A549 treated with Mapracorat at 1 μM for 4 hours (cell line): Measurements from ENCODE around the gene FAM221B. TPM values are rescaled to one million over a fixed set of nuclear protein-coding genes. Genes with fewer than 3 reads are reported as not detected.

Source experiments
- total RNA-seq: library from RNA; stranded (reverse); fragments of 200-300 nt; extraction: Qiagen RNA extraction; gene quantifications from 5 replicates; pipeline ENCODE4 v1.2.3, GENCODE V29; 2022

The FAM221B gene, protein sequence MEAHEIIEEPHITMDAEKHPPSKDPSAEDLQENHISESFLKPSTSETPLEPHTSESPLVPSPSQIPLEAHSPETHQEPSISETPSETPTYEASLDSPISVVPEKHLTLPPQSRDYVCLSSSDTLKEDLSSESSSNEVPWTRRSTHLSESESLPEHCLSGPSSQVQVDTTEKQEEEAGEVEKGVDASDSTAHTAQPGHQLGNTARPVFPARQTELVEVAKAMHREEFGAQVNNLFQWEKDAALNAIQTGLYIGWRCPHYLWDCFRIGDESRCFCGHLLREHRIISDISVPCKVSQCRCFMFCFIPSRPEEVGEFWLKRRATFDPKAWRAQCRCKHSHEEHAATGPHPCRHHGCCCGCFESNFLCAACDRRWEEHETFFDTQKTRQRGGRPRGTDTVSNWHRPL
- not detected in 5 replicates for total RNA-seq

DNA sequence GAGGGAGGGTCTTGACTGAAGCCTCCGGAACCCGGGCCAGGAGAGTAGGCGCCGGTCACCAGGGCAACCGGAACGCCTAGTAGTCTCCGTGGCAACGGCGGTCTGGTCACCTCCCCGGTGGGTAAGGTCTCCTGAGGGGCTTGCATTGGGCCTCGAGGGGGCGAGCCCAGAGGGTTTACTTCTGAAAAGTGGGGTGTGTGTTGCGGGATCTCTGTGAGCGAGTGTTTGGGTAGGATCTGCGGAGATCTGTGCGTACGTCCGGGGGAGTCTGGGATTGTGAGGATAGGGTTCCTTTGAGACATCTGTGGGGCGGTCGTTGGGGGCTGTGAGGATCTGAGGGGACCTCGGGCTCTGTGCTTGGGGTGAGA, at the start of gene FAM221B:
Gene FAM221B (minus strand): TSS at position 17 of the 368 bp plus-strand sequence. CDS start 2,571 bp downstream, outside the sequence.

DNA sequence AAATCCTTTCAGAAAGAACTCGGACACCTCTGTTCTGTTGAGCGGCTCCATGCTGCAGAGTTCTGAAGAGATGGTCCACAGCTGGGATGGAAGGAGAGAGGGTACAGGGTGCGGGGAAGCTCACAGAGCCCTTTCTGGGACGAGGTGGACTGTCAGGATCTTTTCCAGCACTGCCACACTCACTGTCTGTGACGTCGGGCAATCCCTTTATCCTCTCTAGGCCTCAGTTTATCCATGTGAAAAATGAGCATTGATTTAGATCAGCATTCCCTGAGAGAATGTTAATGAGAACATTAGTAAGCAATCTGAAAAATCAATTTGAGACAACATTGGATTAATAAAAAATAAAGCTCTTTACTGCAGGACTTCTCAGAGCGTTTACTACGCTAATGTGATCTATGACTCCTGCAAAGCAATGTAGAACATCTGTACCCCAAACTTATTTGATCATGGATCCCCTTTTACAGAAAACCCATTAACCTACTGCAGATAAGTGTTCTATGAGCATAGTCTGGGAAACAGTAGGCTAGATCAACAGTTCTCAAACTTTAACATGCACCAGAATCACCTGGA, 41.9 kb upstream of the FAM221B start, which contains the start of gene OR13J1:
Gene OR13J1 (minus strand): TSS at position 51 of the 573 bp plus-strand sequence. CDS start 0 bp downstream, at position 51.

DNA sequence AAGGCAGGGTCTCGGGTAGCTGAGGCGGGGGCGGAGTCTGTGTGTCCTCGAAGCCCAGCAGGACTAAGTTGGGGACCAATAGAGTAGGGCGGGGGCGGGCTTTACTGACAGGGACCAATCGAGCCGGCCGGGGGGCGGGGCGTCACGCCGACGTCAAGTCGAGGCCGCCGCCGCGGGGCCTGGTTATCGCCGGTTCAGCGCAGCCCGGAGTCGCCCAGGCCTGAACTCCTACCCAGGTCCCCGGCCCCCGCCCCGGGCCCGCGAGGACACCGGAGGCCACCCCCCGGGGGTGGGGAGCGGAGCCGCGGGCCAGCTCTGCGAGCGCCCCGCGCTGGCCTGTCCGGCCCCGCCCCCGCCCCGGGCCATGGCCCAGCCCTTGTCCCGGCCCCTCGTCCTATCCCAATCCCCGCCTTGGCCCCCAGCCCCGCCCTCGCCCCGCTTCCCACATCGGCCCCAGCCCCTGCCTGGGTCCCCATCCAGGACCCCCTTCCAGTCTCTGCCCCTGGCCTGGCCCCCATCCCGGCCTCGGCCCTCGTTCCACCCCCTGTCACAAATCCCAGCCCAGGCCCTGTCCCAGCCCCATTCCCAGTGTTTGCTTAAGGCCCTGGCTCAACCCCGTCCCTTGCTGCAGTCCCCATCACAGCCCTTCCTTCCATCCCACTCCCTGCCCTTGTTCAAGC, 692 bp upstream of the FAM221B start, which contains the start of gene TMEM8B:
Gene TMEM8B (plus strand): TSS at position 145 of the 680 bp plus-strand sequence. CDS start 220 bp downstream, at position 365.

DNA sequence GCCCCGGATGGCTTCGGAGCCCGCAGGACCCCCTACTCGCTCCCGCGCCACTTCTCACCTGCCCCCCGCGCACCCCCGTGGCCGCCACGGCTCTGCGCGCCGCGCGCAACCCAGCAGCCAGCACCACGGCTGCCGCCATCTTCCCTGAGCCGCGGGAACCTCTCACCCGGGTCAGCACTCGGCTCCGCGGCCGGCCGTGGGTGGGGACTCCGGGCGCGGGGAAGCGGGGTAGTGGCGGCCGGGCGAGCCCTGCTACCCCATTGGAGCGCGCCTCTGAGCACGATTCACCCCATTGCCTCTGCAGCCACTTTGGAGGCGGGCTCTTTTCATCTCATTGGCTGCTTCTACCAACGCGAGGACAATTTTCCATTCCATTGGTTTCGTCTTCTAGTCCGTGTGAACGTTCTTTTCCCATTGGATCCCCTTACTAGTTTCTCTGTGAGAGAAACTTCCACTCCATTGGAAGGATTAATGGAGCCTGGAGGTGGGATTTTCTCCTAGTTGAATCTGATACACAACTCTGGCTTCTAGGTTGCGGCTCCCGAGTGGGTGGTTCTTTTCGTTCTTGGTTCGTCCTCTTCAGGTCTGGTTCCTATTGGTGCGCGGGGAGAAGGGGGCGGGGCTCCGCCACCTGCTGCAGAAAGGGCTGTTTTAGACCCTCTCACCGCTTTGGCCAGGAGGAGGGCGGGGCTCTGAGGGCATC, 13.5 kb downstream of the FAM221B start, which contains the start of gene HINT2:
Gene HINT2 (minus strand): TSS at position 202 of the 703 bp plus-strand sequence. CDS start 63 bp downstream, at position 139.

DNA sequence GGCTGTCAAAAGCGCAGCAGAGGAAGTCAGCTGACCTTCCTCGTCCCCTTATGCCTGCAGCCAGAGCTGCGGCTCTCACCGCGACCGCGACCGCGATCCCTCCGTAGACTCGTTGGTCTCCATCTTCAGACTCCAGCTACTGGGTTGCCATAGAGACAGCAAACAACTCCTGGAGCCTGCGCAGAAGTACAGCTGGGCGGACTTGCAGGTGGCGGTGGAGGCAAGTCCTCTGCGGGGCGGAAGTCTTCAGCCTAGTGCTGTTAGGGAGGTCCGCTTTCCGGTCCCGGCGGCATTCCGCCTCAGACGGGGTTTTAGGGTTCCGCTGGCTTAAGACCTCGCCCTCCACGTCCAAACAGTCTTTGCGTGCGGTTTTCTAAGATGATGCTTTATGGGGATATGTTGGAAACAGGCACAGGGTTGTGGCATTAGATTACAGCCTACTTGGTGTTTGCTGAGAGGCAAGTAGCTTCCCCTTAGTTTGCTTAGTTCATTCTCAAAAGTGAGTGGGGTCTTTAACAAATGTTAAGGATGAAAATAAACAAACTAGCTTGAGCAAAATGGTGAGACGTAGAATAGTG, 16.4 kb downstream of the FAM221B start, which contains the start of gene SPAG8:
Gene SPAG8 (minus strand): TSS at position 238 of the 578 bp plus-strand sequence. CDS start 115 bp downstream, at position 123.

DNA sequence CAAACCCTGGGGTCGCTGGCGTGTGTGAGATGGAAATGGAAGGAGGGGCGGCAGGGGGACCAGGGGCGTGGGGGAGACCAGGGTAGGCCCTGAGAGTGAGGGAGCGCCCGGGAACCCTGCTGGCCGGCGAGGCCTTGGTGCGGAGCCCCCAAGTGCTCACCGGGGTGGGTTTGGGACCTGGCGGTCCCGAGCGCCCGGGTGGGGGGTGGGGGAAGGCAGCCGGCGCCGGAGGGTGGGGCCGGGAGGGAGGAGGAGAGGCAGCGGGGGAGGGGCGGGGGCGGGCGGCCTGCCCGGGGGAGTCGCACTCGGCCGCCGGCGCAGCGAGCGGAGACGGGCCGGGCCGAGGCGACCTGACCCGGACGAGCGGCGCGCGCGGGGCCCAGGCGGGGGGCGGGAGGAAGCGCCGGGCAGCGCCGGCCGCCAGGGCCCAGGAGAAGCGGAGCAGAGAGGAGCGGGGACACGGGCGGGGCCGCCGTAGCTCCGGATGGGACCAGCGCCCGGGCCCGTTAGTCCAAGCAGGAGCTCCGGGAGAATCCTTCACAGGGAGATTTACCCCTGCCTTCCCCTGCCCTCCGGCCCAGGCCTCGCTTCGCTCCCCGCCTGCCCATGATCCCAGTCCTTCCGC, 37.1 kb downstream of the FAM221B start, which contains the start of gene NPR2:
Gene NPR2 (plus strand): TSS at position 295 of the 625 bp plus-strand sequence. CDS start 818 bp downstream, outside the sequence.

Other genes with a start within 250 kb of the FAM221B start
- gene TESK1, start 223.5 kb downstream of the FAM221B start, total RNA-seq = 25.8 to 30.3 TPM (median 29.8 TPM) in 5 replicates
- 0.14 to 0.36 TPM (median 0.23 TPM) in 3 of 5 replicates, not detected in the others for gene CD72, start 210.3 kb downstream of the FAM221B start, total RNA-seq
- not detected in 5 replicates for gene SIT1, start 177.8 kb downstream of the FAM221B start, total RNA-seq
- 8.1 to 20.9 TPM (median 15.0 TPM) in 4 of 5 replicates, not detected in the other for gene RMRP, start 170.7 kb downstream of the FAM221B start, total RNA-seq
- 25.1 to 32.0 TPM (median 29.7 TPM) in 5 replicates for gene CCDC107, start 170.4 kb downstream of the FAM221B start, total RNA-seq
- 13.3 to 18.5 TPM (median 16.1 TPM) in 5 replicates for gene ARHGEF39, start 163.5 kb downstream of the FAM221B start, total RNA-seq
- gene CA9, start 154.8 kb downstream of the FAM221B start, total RNA-seq = 4.2 to 8.9 TPM (median 6.4 TPM) in 5 replicates
- gene TPM2, start 138.8 kb downstream of the FAM221B start, total RNA-seq = 632 to 703 TPM (median 690 TPM) in 5 replicates
- 115 to 134 TPM (median 121 TPM) in 5 replicates for gene TLN1, start 96.5 kb downstream of the FAM221B start, total RNA-seq
- 57.0 to 61.1 TPM (median 57.9 TPM) in 5 replicates for gene CREB3, start 96.1 kb downstream of the FAM221B start, total RNA-seq
- gene GBA2, start 79.5 kb downstream of the FAM221B start, total RNA-seq = 28.0 to 39.6 TPM (median 34.5 TPM) in 5 replicates
- 12.2 to 16.2 TPM (median 15.3 TPM) in 5 replicates for gene RGP1, start 79.4 kb downstream of the FAM221B start, total RNA-seq
- not detected in 5 replicates for gene MSMP, start 74.5 kb downstream of the FAM221B start, total RNA-seq
- 4.8 to 6.6 TPM (median 5.5 TPM) in 5 replicates for gene NPR2, start 37.1 kb downstream of the FAM221B start, total RNA-seq
- 0.34 to 0.74 TPM (median 0.56 TPM) in 5 replicates for gene SPAG8, start 16.5 kb downstream of the FAM221B start, total RNA-seq
- 72.1 to 115 TPM (median 100 TPM) in 5 replicates for gene HINT2, start 13.7 kb downstream of the FAM221B start, total RNA-seq
- 2.0 to 4.0 TPM (median 3.5 TPM) in 5 replicates for gene TMEM8B, start 496 bp upstream of the FAM221B start, total RNA-seq
- not detected in 5 replicates for gene OR13J1, start 41.7 kb upstream of the FAM221B start, total RNA-seq
- gene HRCT1, start 77.5 kb upstream of the FAM221B start, total RNA-seq = 0.32 to 0.51 TPM (median 0.40 TPM) in 5 replicates
- 0.13 TPM in 1 of 5 replicates, not detected in the others for gene SPAAR, start 80.8 kb upstream of the FAM221B start, total RNA-seq
- not detected in 5 replicates for gene OR2S2, start 129.4 kb upstream of the FAM221B start, total RNA-seq
- 5.2 to 6.2 TPM (median 5.8 TPM) in 5 replicates for gene RECK, start 208.2 kb upstream of the FAM221B start, total RNA-seq